Measurements from ENCODE around the gene DCUN1D4.
"Not testable (repeated sequence)": the region's sequence is repeated elsewhere in the genome, so short reads cannot be mapped to it uniquely, and the experiment has no call there.

DCUN1D4 gene

GRCh38 chr4:51855751-51856150, 12.8 kb downstream of the DCUN1D4 start:
- DNase-seq: no peak

- DNase-seq: no peak
Observed at GRCh38 chr4:51858605-51859202, 15.8 kb downstream of the DCUN1D4 start.

GRCh38 chr4:51859476-51860031, 16.6 kb downstream of the DCUN1D4 start:
- no peak for DNase-seq

- DNase-seq: no peak
Observed at GRCh38 chr4:51862199-51862598, 19.2 kb downstream of the DCUN1D4 start.

- no peak for DNase-seq
Observed at GRCh38 chr4:51862781-51863180, 19.8 kb downstream of the DCUN1D4 start.

- no peak for DNase-seq
Observed at GRCh38 chr4:51865717-51866116, 22.8 kb downstream of the DCUN1D4 start.

- no peak for DNase-seq
Observed at GRCh38 chr4:51866835-51867234, 23.9 kb downstream of the DCUN1D4 start.

GRCh38 chr4:51867689-51868448, 24.9 kb downstream of the DCUN1D4 start:
- DNase-seq: no peak

- no peak for DNase-seq
Observed at GRCh38 chr4:51868449-51868847, 25.5 kb downstream of the DCUN1D4 start.

GRCh38 chr4:51870441-51871188, 27.7 kb downstream of the DCUN1D4 start:
- no peak for DNase-seq

GRCh38 chr4:51872283-51872997, 29.5 kb downstream of the DCUN1D4 start:
- no peak for DNase-seq

- DNase-seq: no peak
Observed at GRCh38 chr4:51874551-51874950, 31.6 kb downstream of the DCUN1D4 start.

GRCh38 chr4:51878431-51878830, 35.5 kb downstream of the DCUN1D4 start:
- DNase-seq: no peak

GRCh38 chr4:51880016-51880915, 37.3 kb downstream of the DCUN1D4 start:
- DNase-seq: no peak

- DNase-seq: no peak
Observed at GRCh38 chr4:51884055-51884454, 41.1 kb downstream of the DCUN1D4 start.

GRCh38 chr4:51884606-51885005, 41.7 kb downstream of the DCUN1D4 start:
- no peak for DNase-seq

- DNase-seq: no peak
Observed at GRCh38 chr4:51885363-51885762, 42.4 kb downstream of the DCUN1D4 start.

- no peak for DNase-seq
Observed at GRCh38 chr4:51890760-51891159, 47.8 kb downstream of the DCUN1D4 start.

GRCh38 chr4:51893402-51893801, 50.4 kb downstream of the DCUN1D4 start:
- DNase-seq: not testable (repeated sequence)

GRCh38 chr4:51894059-51894645, 51.2 kb downstream of the DCUN1D4 start:
- no peak for DNase-seq

GRCh38 chr4:51895158-51895557, 52.2 kb downstream of the DCUN1D4 start:
- DNase-seq: no peak

Measured in GF-D8 (cell line).